ENCODE results near the gene CSNK1G3.

DNA sequence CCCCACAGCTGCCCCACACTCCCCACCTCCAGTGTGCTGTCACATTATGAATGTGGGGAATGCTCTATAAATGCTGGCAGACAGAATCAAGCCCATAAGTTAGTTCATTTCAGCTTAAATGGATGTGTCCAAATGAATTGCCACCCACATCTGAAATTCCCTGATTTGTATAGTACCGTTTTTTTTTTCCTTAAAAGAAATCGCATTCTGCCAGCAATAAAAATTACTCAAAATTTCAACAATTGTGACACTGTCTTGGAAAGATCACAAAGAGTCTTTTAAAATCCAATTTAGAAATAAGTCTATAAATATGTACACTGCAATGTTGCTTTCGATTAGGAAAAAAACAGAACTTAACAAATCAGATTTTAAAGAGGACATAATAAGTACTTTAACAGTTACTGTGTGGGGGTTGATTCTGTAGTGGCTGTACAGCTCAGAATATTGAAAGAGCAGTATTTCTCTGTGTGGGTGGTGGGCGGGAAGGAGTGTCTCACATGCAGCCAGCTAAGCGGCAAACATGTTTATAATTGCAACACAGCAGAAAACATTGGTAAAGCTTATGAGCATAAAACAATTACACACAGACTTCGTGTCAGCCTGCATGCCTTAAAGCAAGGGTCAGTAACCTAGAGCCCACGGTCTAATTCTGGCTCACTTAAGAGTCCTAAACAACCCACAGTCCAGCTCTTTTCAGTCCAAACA, 24.9 kb upstream of the CSNK1G3 start:
- TF ChIP-seq, protein P1, sequence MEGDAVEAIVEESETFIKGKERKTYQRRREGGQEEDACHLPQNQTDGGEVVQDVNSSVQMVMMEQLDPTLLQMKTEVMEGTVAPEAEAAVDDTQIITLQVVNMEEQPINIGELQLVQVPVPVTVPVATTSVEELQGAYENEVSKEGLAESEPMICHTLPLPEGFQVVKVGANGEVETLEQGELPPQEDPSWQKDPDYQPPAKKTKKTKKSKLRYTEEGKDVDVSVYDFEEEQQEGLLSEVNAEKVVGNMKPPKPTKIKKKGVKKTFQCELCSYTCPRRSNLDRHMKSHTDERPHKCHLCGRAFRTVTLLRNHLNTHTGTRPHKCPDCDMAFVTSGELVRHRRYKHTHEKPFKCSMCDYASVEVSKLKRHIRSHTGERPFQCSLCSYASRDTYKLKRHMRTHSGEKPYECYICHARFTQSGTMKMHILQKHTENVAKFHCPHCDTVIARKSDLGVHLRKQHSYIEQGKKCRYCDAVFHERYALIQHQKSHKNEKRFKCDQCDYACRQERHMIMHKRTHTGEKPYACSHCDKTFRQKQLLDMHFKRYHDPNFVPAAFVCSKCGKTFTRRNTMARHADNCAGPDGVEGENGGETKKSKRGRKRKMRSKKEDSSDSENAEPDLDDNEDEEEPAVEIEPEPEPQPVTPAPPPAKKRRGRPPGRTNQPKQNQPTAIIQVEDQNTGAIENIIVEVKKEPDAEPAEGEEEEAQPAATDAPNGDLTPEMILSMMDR (conservative IDR thresholded peaks at IDR 0.05; ENCODE audit: low read depth, low read length) = no peak
- TF ChIP-seq EZH2 (IDR thresholded peaks at IDR 0.05; ENCODE audit: low read length, unreplicated experiment) (no peak), EZH2phosphoT487 (IDR thresholded peaks at IDR 0.05; ENCODE audit: borderline replicate concordance, low read length) (no peak)
